Transverse colon (tissue), 3 donors: ENCODE results near the gene CBARP.

ENCODE experiments used
- CTCF ChIP-seq, 5 experiments: fragments of 200-600 bp in 3 of 5; fragments of 450-650 bp in 2 of 5; sonication (generic) in 3 of 5; IDR thresholded peaks; 1 replicate in 2 of 5; 2 replicates in 3 of 5; pipeline ENCODE4 v1.5.1; 2016 to 2017; ENCODE audit warnings: antibody characterized with exemption in 5 of 5, inconsistent platforms in 3 of 5, mild to moderate bottlenecking in 2 of 5, moderate library complexity in 1 of 5
- POLR2A ChIP-seq: fragments of 450-650 bp; IDR thresholded peaks from one replicate; pipeline ENCODE4 v1.6.1; 2016; ENCODE audit warnings: antibody characterized with exemption, mild to moderate bottlenecking, moderate library complexity

GRCh38 chr19:1243768-1244692 lies 6.2 kb upstream of the CBARP start:
- TF ChIP-seq CTCF (IDR thresholded peaks at IDR 0.05), result peak; percentile 95 to 99 (median 98)
- TF ChIP-seq POLR2A, result no peak
